Measurements from ENCODE around the gene CAPZA2. TPM values are rescaled to one million over a fixed set of nuclear protein-coding genes. Genes with fewer than 3 reads are reported as not detected.
"Not testable (repeated sequence)": the region's sequence is repeated elsewhere in the genome, so short reads cannot be mapped to it uniquely, and the experiment has no call there.

CAPZA2 gene
- 454 TPM for total RNA-seq (2013)
- 100 to 1,000 TPM in 2 of 3 donors, 10 to 100 TPM in 1; 67.0 to 807 (median 672) TPM for polyA plus RNA-seq
- polyA minus RNA-seq: 60.3 and 126 TPM in 2 replicates
- 205 to 511 (median 355) reads per million in 11 experiments for total RNA-seq

DNA sequence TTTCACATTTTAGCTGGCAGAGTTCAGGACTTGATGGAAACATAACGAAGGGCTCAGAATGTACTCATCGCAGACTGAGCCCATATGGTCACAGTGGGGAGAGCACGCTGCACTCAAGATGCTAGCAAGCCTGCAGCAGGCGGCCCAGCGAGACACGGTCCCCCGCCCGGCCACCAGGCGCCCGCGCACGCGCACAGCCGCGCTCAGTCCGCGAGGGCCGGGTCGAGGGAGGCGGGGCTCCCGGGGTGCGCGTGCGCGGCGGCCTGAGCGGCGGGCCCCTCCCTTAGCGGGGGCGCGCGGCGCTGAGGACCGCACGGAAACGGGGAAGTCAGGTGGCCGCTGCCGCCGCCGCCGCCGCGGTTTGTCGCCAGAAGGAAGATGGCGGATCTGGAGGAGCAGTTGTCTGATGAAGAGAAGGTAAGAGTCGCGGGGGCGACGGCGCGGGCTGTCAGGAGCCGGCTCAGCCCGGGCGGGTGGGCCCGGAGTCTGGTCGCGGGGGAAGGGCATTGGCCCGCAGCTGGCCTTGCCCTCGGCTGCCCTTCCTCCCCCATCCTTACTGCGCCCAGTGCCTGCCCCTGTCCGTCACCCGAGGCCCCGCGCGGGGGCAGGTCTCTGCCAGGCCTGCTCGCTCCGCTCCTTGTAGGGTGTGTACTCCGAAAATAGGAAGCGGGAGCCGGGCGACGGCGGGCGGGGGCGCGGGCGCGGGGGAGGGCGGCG is at the start of gene CAPZA2:
Gene CAPZA2, plus strand, starts transcription at position 354 of the 717 bp plus-strand sequence. Its CDS starts 25 bp downstream, at position 379.
- DNase-seq: peak; percentile 89 to 95 (median 89)
- under 1% methylated on average over 63 of the region's 80 CpGs for WGBS (ENCODE audit: insufficient coverage)
- Histone ChIP-seq H3K9ac (ENCODE audit: insufficient read depth, low read length, poor library complexity, severe bottlenecking) (peak within 1 kb of the TSS; percentile 98), H4K20me1 (ENCODE audit: insufficient read depth, low read length) (peaks cover 45% of the 10 kb centered on the region), H3K4me2 (replicated peaks; ENCODE audit: extremely low read depth, low read length, poor library complexity, severe bottlenecking) (peak within 1 kb of the TSS; percentile 98), H3K36me3 (replicated peaks in 1 of 2; ENCODE audit: control insufficient read depth in 1 of 2, insufficient read depth in 2 of 2, low read length in 2 of 2) (peaks cover 0 to 1% of the 10 kb centered on the region in 2 donors), H3K4me3 (replicated peaks in 1 of 3; ENCODE audit: low read depth in 2 of 3, low read length in 3 of 3) (peak within 1 kb of the TSS; percentile 76 to 100 (median 95)), H3K27ac (ENCODE audit: low read depth in 1 of 2, low read length in 2 of 2) (peak within 1 kb of the TSS; percentile 94 to 97), H3K9me3 (replicated peaks in 1 of 2; ENCODE audit: control insufficient read depth in 1 of 2, insufficient read depth in 1 of 2, low read length in 2 of 2) (no peaks in the 10 kb centered on the region), H3K79me2 (ENCODE audit: insufficient read depth, low read length) (peaks cover 50% of the 10 kb centered on the region), H3K27me3 (ENCODE audit: control insufficient read depth in 2 of 2, insufficient read depth in 2 of 2, low read length in 2 of 2) (no peaks in the 10 kb centered on the region), H3K4me1 (ENCODE audit: control insufficient read depth in 1 of 2, insufficient read depth in 2 of 2, low read length in 2 of 2) (peaks cover 45 to 71% of the 10 kb centered on the region in 2 donors), H2AFZ (ENCODE audit: insufficient read depth, low read depth, low read length, poor library complexity, severe bottlenecking) (peak within 1 kb of the TSS; percentile 69)
- Mint-ChIP-seq H3K9me3 (no peaks in the 10 kb centered on the region), H3K4me3 (peak within 1 kb of the TSS; percentile 98), H3K4me1 (peaks cover 57% of the 10 kb centered on the region), H3K36me3 (peaks cover 1 to 4% of the 10 kb centered on the region in 2 donors), H3K27me3 (ENCODE audit: low read depth in 3 of 3) (peaks cover 0 to 5% (median 4%) of the 10 kb centered on the region in 3 donors), H3K27ac (peak within 1 kb of the TSS; percentile 95 to 99 (median 97))
- TF ChIP-seq, protein P1, sequence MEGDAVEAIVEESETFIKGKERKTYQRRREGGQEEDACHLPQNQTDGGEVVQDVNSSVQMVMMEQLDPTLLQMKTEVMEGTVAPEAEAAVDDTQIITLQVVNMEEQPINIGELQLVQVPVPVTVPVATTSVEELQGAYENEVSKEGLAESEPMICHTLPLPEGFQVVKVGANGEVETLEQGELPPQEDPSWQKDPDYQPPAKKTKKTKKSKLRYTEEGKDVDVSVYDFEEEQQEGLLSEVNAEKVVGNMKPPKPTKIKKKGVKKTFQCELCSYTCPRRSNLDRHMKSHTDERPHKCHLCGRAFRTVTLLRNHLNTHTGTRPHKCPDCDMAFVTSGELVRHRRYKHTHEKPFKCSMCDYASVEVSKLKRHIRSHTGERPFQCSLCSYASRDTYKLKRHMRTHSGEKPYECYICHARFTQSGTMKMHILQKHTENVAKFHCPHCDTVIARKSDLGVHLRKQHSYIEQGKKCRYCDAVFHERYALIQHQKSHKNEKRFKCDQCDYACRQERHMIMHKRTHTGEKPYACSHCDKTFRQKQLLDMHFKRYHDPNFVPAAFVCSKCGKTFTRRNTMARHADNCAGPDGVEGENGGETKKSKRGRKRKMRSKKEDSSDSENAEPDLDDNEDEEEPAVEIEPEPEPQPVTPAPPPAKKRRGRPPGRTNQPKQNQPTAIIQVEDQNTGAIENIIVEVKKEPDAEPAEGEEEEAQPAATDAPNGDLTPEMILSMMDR (IDR thresholded peaks at IDR 0.05): peak; percentile 51
- intact Hi-C loops (cut with micrococcal nuclease): no loop called here

DNA sequence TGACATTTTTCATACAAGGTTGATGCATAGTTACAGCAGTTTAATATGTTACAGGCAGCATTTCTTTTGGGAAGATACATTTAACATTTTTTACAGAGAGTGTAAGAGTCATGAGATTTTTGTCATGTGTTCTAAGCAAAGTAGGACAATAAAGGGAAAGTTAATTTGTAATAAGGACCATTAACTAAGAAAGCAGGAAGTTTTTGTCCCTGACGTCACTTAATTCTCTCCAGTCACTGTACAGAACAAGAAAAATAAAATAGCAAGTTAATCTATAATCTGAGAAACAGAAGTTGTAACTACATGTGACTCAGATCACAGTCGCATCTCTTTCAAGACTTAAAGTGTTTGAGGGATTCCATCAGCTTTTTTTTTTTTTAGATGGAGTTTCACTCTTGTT is 49.5 kb upstream of the CAPZA2 start:
- Histone ChIP-seq H3K4me2 (replicated peaks; ENCODE audit: extremely low read depth, low read length, poor library complexity, severe bottlenecking) (no peak overlapping the region), H4K20me1 (ENCODE audit: insufficient read depth, low read length) (no peaks in the 10 kb centered on the region), H3K27me3 (ENCODE audit: control insufficient read depth in 2 of 2, insufficient read depth in 2 of 2, low read length in 2 of 2) (no peaks in the 10 kb centered on the region), H3K4me1 (ENCODE audit: control insufficient read depth in 1 of 2, insufficient read depth in 2 of 2, low read length in 2 of 2) (peaks cover 0 to 12% of the 10 kb centered on the region in 2 donors), H2AFZ (ENCODE audit: insufficient read depth, low read depth, low read length, poor library complexity, severe bottlenecking) (no peak overlapping the region), H3K9ac (ENCODE audit: insufficient read depth, low read length, poor library complexity, severe bottlenecking) (no peak overlapping the region), H3K9me3 (replicated peaks in 1 of 2; ENCODE audit: control insufficient read depth in 1 of 2, insufficient read depth in 1 of 2, low read length in 2 of 2) (no peaks in the 10 kb centered on the region), H3K79me2 (ENCODE audit: insufficient read depth, low read length) (no peaks in the 10 kb centered on the region), H3K27ac (ENCODE audit: low read depth in 1 of 2, low read length in 2 of 2) (peak overlapping the region in 1 of 2 donors; percentile 1), H3K36me3 (replicated peaks in 1 of 2; ENCODE audit: control insufficient read depth in 1 of 2, insufficient read depth in 2 of 2, low read length in 2 of 2) (no peaks in the 10 kb centered on the region), H3K4me3 (replicated peaks in 1 of 3; ENCODE audit: low read depth in 2 of 3, low read length in 3 of 3) (no peak overlapping the region)
- no peaks in the 10 kb centered on the region for H3K9me3 Mint-ChIP-seq
- TF ChIP-seq, protein P1 (IDR thresholded peaks at IDR 0.05): no peak
- peak overlapping the region in 1 of 2 donors; percentile 67 for H3K4me3 Mint-ChIP-seq
- DNase-seq: peak; percentile 7 to 26 (median 21)
- H3K36me3 Mint-ChIP-seq: no peaks in the 10 kb centered on the region
- peaks cover 11% of the 10 kb centered on the region for H3K4me1 Mint-ChIP-seq
- peak overlapping the region in 5 of 7 donors; percentile 11 to 68 (median 59) for H3K27ac Mint-ChIP-seq
- intact Hi-C loops (cut with micrococcal nuclease): loop anchor here in 1 of 2 donors (5.0 kb wide), 1 partner anchor 44 kb away; no protein-coding TSS in a partner anchor
- WGBS (ENCODE audit: insufficient coverage): no CpG with 5 or more reads among the region's 2 CpGs
- no peaks in the 10 kb centered on the region for H3K27me3 Mint-ChIP-seq (ENCODE audit: low read depth in 3 of 3)

DNA sequence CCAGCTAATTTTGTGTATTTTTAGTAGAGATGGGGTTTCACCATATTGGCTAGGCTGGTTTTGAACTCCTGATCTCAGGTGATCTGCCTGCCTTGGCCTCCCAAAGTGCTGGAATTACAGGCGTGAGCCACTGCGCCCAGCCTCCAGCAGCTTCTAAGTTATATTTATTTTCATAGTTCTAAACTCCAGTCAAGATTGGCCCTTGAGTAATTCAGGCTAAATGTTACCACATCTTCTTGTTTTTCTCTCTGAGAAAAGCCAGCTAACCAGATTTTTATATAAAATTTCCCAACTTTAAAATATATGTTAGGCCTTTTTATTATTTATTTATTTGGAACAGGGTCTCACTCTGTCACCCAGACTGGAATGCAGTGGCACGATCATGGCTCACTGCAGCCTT is 49.0 kb upstream of the CAPZA2 start:
- not testable (repeated sequence) for H3K4me3 ChIP-seq (replicated peaks in 1 of 3; ENCODE audit: low read depth in 2 of 3, low read length in 3 of 3); H3K4me2 ChIP-seq (replicated peaks; ENCODE audit: extremely low read depth, low read length, poor library complexity, severe bottlenecking); H3K27me3 Mint-ChIP-seq (ENCODE audit: low read depth in 3 of 3); H4K20me1 ChIP-seq (ENCODE audit: insufficient read depth, low read length); H3K9ac ChIP-seq (ENCODE audit: insufficient read depth, low read length, poor library complexity, severe bottlenecking); H3K36me3 Mint-ChIP-seq; DNase-seq; H3K36me3 ChIP-seq (replicated peaks in 1 of 2; ENCODE audit: control insufficient read depth in 1 of 2, insufficient read depth in 2 of 2, low read length in 2 of 2); H3K4me3 Mint-ChIP-seq; H3K9me3 Mint-ChIP-seq; H3K9me3 ChIP-seq (replicated peaks in 1 of 2; ENCODE audit: control insufficient read depth in 1 of 2, insufficient read depth in 1 of 2, low read length in 2 of 2); H2AFZ ChIP-seq (ENCODE audit: insufficient read depth, low read depth, low read length, poor library complexity, severe bottlenecking); H3K27me3 ChIP-seq (ENCODE audit: control insufficient read depth in 2 of 2, insufficient read depth in 2 of 2, low read length in 2 of 2); H3K27ac ChIP-seq (ENCODE audit: low read depth in 1 of 2, low read length in 2 of 2); H3K79me2 ChIP-seq (ENCODE audit: insufficient read depth, low read length)
- H3K4me1 Mint-ChIP-seq: peaks cover 11% of the 10 kb centered on the region
- WGBS (ENCODE audit: insufficient coverage): 100% methylated on average over 1 of the region's 3 CpGs
- H3K4me1 ChIP-seq (ENCODE audit: control insufficient read depth in 1 of 2, insufficient read depth in 2 of 2, low read length in 2 of 2): peaks cover 0 to 12% of the 10 kb centered on the region in 2 donors
- intact Hi-C loops (cut with micrococcal nuclease): loop anchor here in 1 of 2 donors (5.0 kb wide), 1 partner anchor 44 kb away; no protein-coding TSS in a partner anchor
- H3K27ac Mint-ChIP-seq: peak overlapping the region in 2 of 7 donors; percentile 16 to 68
